NCI-H526 (cell line): Measurements from ENCODE around the gene HSPA9.

Experiments
- DNase-seq, 2 experiments: peaks; one replicate each; lab custom pipeline; 2025; lab: John Stamatoyannopoulos, UW

HSPA9 gene

GRCh38 chr5:138595180-138595795 lies 20.1 kb upstream of the HSPA9 start:
- no peak for DNase-seq

GRCh38 chr5:138594305-138595058 lies 19.3 kb upstream of the HSPA9 start:
- no peak for DNase-seq

- no peak for DNase-seq
Measured at GRCh38 chr5:138588013-138588788, 13.0 kb upstream of the HSPA9 start.

GRCh38 chr5:138585157-138585556 lies 10.0 kb upstream of the HSPA9 start:
- DNase-seq, result no peak

GRCh38 chr5:138583984-138584637 lies 8.9 kb upstream of the HSPA9 start:
- DNase-seq, result no peak

- no peak for DNase-seq
Measured at GRCh38 chr5:138582959-138583358, 7.8 kb upstream of the HSPA9 start.

- no peak for DNase-seq
Measured at GRCh38 chr5:138580777-138581176, 5.6 kb upstream of the HSPA9 start.

GRCh38 chr5:138580001-138580400 lies 4.8 kb upstream of the HSPA9 start:
- no peak for DNase-seq

- no peak for DNase-seq
Measured at GRCh38 chr5:138579517-138579863, 4.3 kb upstream of the HSPA9 start.

GRCh38 chr5:138577452-138577851 lies 2.3 kb upstream of the HSPA9 start:
- no peak for DNase-seq

GRCh38 chr5:138574744-138575193 lies 432 bp downstream of the HSPA9 start:
- no peak for DNase-seq

GRCh38 chr5:138573949-138574670 lies 1.1 kb downstream of the HSPA9 start:
- DNase-seq, result no peak

GRCh38 chr5:138573223-138573622 lies 2.0 kb downstream of the HSPA9 start:
- no peak for DNase-seq

- no peak for DNase-seq
Measured at GRCh38 chr5:138570871-138571270, 4.3 kb downstream of the HSPA9 start.

- DNase-seq, result no peak
Measured at GRCh38 chr5:138569782-138570181, 5.4 kb downstream of the HSPA9 start.

- no peak for DNase-seq
Measured at GRCh38 chr5:138568061-138568824, 7.0 kb downstream of the HSPA9 start.

- DNase-seq, result no peak
Measured at GRCh38 chr5:138566792-138567191, 8.4 kb downstream of the HSPA9 start.

GRCh38 chr5:138565100-138565821 lies 9.9 kb downstream of the HSPA9 start:
- DNase-seq, result no peak

- no peak for DNase-seq
Measured at GRCh38 chr5:138564242-138564641, 11.0 kb downstream of the HSPA9 start.
